ENCODE measurements around the gene PRICKLE1.

DNA sequence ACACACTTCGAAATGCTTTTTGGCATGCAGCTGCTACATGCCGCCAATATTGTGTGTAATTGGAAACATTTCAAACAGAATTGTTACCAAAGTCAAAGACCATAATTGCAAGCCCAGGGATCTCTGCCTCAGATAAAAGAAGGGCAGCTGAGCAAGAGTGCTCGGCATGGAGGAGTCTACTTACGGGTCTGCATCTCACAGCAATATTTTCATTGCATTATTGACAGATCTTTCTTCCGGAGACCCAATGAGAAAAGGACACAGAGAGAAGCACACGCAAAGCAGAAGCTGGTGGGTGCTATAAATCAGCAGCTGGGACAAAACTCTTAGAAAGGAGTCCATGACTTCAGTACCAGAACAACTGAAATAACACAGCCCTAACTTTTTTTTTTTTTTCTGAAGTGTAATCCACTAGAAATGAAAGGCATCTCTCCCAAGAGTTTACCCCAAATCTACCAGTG lies 4.9 kb downstream of the PRICKLE1 start:
- no peak for TF ChIP-seq POLR2A (IDR thresholded peaks at IDR 0.05; ENCODE audit: extremely low read depth, insufficient read length)
- TF ChIP-seq CTCF (IDR thresholded peaks at IDR 0.05; ENCODE audit: low read depth, low read length): no peak

All from NB4 (cell line).